Sigmoid colon (tissue), 7 donors: ENCODE data around the gene INKA1. TPM values are rescaled to one million over a fixed set of nuclear protein-coding genes. Genes with fewer than 3 reads are reported as not detected.

Source experiments
- DNase-seq: peaks from one replicate; pipeline ENCODE4 v3.0.0-alpha.2; 2019
- H3K27ac ChIP-seq, 4 donors: fragments of 200-600 bp; sonication (generic); one replicate each; pipeline ENCODE4 v1.5.1; 2016 to 2019; ENCODE audit warnings: mild to moderate bottlenecking in 1 of 4
- H3K27me3 ChIP-seq, 3 donors: fragments of 200-600 bp; sonication (generic); one replicate each; pipeline ENCODE4 v1.5.1; 2019; ENCODE audit warnings: mild to moderate bottlenecking in 1 of 3
- H3K36me3 ChIP-seq, 4 donors: fragments of 200-600 bp; sonication (generic); one replicate each; pipeline ENCODE4 v1.5.1; 2016 to 2019
- H3K4me1 ChIP-seq, 4 donors: fragments of 200-600 bp; sonication (generic); one replicate each; pipeline ENCODE4 v1.5.1; 2017 to 2019
- H3K4me3 ChIP-seq, 4 donors: fragments of 200-600 bp; sonication (generic); one replicate each; pipeline ENCODE4 v1.5.1; 2017 to 2019; ENCODE audit warnings: mild to moderate bottlenecking in 2 of 4, moderate library complexity in 1 of 4
- H3K9me3 ChIP-seq, 4 donors: fragments of 200-600 bp in 3 of 4; sonication (generic) in 3 of 4; one replicate each; pipeline versions ENCODE4 v1.5.1 to v1.6.1; 2013 to 2019
- EP300 ChIP-seq, 4 donors: sonication (generic); formaldehyde crosslinking; IDR thresholded peaks; one replicate each; pipeline ENCODE4 v1.6.1; 2017; ENCODE audit warnings: antibody characterized with exemption in 4 of 4
- POLR2A ChIP-seq, 2 donors: fragments of 450-650 bp; IDR thresholded peaks; one replicate each; pipeline ENCODE4 v1.6.1; 2016; ENCODE audit warnings: antibody characterized with exemption in 2 of 2, mild to moderate bottlenecking in 2 of 2, moderate library complexity in 2 of 2
- POLR2AphosphoS5 ChIP-seq, 4 donors: sonication (generic); formaldehyde crosslinking; IDR thresholded peaks; one replicate each; pipeline ENCODE4 v1.6.1; 2017; ENCODE audit warnings: antibody characterized with exemption in 4 of 4
- WGBS, 2 donors: extraction: QIAGEN DNeasy Blood & Tissue Kit; methylation state at CpG; one replicate each; pipeline ENCODE4 v1.1.7; 2013; 5-methylcytosine and 5-hydroxymethylcytosine counted together
- intact Hi-C: fragments of 100-400 bp; cut with DNase I; formaldehyde crosslinking; loops from one replicate; pipeline ENCODE4 v1.15.1; 2023
- polyA plus RNA-seq, 3 donors: library from polyadenylated mRNA; stranded (reverse); fragments of 200-250 nt; gene quantifications; one replicate each; pipeline ENCODE4 v1.2.3, GENCODE V29; 2013
- total RNA-seq, 4 donors: library from RNA; depleted of rRNA; stranded (reverse); fragments of >200 nt; gene quantifications; one replicate each; pipeline ENCODE4 v1.1.0, GENCODE V29; 2016
- TF ChIP-seq, protein P1 (sequence below), 4 experiments: fragments of 450-650 bp in 3 of 4; fragments of 200-600 bp in 1 of 4; IDR thresholded peaks; one replicate each; pipeline ENCODE4 v1.5.1; 2016 to 2019; ENCODE audit warnings: antibody characterized with exemption in 4 of 4, mild to moderate bottlenecking in 3 of 4, moderate library complexity in 2 of 4
- donor health status: healthy with polysubstance abuse.
- donor health status: Bipolar disorder and iron deficiency.
- donor health status: healthy.

The INKA1 gene
- total and polyA plus RNA-seq, 7 donors, result 0.60 to 5.0 (median 3.7) TPM; not detected in 1

DNA sequence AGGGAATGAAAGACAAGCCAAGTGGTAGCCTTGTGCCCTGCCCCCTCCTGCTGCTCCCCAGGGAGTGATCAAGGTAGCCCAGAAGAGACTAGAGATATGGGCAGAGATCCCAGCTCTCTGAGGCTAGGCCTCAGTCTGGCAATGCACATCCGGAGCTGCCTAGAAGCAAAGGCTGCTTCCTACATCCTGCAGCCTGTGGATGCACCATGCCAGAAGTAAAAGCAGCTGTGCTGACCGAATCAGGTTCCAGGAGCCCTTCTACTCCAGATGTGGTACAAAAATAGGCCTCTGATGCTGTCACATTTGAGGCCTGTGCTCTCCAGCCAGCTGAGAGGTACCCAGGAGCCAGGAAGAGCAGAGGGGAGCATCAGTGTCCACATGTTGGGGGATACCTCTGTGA is 37.3 kb downstream of the INKA1 start:
- no peak for DNase-seq
- Histone ChIP-seq H3K27me3 (no peaks in the 10 kb centered on the region), H3K36me3 (no peaks in the 10 kb centered on the region), H3K4me3 (no peak overlapping the region), H3K9me3 (no peaks in the 10 kb centered on the region), H3K4me1 (peaks cover 0 to 15% (median 4%) of the 10 kb centered on the region in 4 donors), H3K27ac (no peak overlapping the region)
- intact Hi-C loops, result loop anchor here (5.0 kb wide), 1 partner anchor 303 kb away; no protein-coding TSS in a partner anchor
- TF ChIP-seq POLR2AphosphoS5 (IDR thresholded peaks at IDR 0.05) (no peak), POLR2A (IDR thresholded peaks at IDR 0.05) (no peak), EP300 (IDR thresholded peaks at IDR 0.05) (no peak)
- TF ChIP-seq, protein P1, sequence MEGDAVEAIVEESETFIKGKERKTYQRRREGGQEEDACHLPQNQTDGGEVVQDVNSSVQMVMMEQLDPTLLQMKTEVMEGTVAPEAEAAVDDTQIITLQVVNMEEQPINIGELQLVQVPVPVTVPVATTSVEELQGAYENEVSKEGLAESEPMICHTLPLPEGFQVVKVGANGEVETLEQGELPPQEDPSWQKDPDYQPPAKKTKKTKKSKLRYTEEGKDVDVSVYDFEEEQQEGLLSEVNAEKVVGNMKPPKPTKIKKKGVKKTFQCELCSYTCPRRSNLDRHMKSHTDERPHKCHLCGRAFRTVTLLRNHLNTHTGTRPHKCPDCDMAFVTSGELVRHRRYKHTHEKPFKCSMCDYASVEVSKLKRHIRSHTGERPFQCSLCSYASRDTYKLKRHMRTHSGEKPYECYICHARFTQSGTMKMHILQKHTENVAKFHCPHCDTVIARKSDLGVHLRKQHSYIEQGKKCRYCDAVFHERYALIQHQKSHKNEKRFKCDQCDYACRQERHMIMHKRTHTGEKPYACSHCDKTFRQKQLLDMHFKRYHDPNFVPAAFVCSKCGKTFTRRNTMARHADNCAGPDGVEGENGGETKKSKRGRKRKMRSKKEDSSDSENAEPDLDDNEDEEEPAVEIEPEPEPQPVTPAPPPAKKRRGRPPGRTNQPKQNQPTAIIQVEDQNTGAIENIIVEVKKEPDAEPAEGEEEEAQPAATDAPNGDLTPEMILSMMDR (IDR thresholded peaks at IDR 0.05), result no peak
- 82 to 88% methylated on average over 2 of the region's 2 CpGs for WGBS, 2 donors

DNA sequence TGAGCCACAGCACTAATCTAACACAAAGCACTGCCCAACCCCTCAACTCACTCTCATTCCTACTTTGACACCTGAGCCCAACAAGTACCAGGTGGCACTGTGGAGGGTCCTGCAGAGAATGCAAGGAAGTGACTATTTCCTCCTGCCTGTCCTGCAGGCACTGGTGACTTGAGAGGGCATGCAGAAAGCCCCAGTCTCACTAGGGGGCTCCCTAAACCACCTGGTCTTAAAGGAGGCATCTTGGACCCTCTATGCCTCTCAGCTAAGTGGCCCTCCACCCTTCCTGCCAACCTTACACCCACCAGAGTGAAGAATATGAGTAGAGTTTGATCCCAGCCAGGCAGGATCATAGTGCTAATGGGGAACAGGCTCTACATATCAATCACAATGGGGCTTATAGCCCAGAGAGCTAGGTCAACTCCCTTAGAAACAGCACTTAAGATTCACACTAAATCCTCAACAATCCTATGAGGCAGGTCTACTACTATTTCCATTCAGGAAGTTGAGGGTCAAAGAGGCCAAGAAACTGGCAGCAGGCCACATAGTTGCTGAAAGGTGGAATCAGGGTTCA is 38.1 kb downstream of the INKA1 start:
- Histone ChIP-seq H3K4me1 (peaks cover 0 to 15% (median 4%) of the 10 kb centered on the region in 4 donors), H3K4me3 (no peak overlapping the region), H3K9me3 (no peaks in the 10 kb centered on the region), H3K27me3 (no peaks in the 10 kb centered on the region), H3K36me3 (no peaks in the 10 kb centered on the region), H3K27ac (no peak overlapping the region)
- DNase-seq, result no peak
- intact Hi-C loops, result loop anchor here (5.0 kb wide), 1 partner anchor 304 kb away; no protein-coding TSS in a partner anchor
- TF ChIP-seq, protein P1 (IDR thresholded peaks at IDR 0.05), result no peak
- TF ChIP-seq POLR2AphosphoS5 (IDR thresholded peaks at IDR 0.05) (no peak), EP300 (IDR thresholded peaks at IDR 0.05) (no peak), POLR2A (IDR thresholded peaks at IDR 0.05) (no peak)

DNA sequence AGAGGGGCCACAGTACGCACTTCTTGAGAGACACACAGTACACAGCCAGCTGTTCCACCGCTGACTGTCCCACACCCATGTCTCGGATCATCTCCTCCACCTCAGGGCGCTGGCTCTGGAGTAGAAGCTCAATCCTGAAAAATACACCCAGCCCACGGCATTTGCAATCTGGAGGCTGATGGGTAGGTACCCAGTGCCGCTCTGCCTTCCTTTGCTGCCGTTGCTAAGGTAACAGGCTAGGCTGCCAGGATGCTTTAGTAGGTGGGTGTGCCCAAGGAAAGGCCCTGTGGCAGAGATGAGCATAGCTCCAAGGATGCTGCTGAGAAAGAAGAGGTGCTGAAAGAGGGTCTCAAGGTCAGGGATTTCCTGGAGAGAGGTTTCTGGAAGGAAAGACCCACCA is 38.7 kb downstream of the INKA1 start:
- Histone ChIP-seq H3K4me3 (no peak overlapping the region), H3K4me1 (peaks cover 0 to 15% (median 4%) of the 10 kb centered on the region in 4 donors), H3K27ac (no peak overlapping the region), H3K36me3 (no peaks in the 10 kb centered on the region), H3K27me3 (no peaks in the 10 kb centered on the region), H3K9me3 (no peaks in the 10 kb centered on the region)
- intact Hi-C loops, result loop anchor here (5.0 kb wide), 1 partner anchor 305 kb away; no protein-coding TSS in a partner anchor
- 92 to 94% methylated on average over 7 of the region's 7 CpGs for WGBS, 2 donors
- TF ChIP-seq, protein P1 (IDR thresholded peaks at IDR 0.05), result no peak
- TF ChIP-seq POLR2A (IDR thresholded peaks at IDR 0.05), result no peak
- no peak for TF ChIP-seq POLR2AphosphoS5 (IDR thresholded peaks at IDR 0.05)
- TF ChIP-seq EP300 (IDR thresholded peaks at IDR 0.05), result no peak
- no peak for DNase-seq

DNA sequence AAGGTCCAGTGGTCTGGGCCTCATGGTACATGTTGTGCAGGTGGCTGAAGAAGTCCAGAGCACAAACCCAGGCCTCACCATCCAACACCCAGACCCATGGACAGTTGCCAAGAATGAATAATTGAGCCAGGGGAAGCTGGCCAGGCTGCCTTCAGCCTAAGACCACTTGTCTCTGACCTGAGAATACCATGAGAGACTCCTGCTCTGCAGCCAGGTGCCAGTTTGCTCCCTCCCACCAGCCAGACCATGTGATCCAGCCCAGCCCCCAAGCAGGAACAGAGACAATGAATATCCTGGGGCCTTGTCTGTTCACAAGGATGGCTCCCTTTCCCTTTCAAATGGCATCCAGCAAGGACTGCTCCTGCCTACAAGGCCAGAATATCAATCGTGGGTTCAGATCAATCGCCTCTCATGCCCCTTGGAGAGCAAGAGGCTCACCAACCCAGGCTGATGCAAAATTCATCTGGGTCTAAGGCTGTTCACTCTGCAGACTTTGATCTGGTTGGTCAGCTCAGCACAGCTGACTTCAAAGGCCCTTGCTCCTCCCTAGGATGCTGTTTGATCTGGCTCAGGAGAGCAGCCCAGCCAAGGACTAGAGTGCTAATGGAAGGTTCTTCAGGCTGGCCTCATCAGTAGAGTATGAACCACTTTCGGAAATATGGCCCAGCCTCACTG is 39.9 kb downstream of the INKA1 start:
- Histone ChIP-seq H3K4me3 (no peak overlapping the region), H3K27ac (no peak overlapping the region), H3K27me3 (no peaks in the 10 kb centered on the region), H3K36me3 (no peaks in the 10 kb centered on the region), H3K9me3 (no peaks in the 10 kb centered on the region), H3K4me1 (peaks cover 0 to 15% (median 4%) of the 10 kb centered on the region in 4 donors)
- WGBS, 2 donors, result 97% methylated on average over 3 of the region's 3 CpGs
- no peak for DNase-seq
- TF ChIP-seq, protein P1 (IDR thresholded peaks at IDR 0.05), result no peak
- TF ChIP-seq POLR2A (IDR thresholded peaks at IDR 0.05) (no peak), EP300 (IDR thresholded peaks at IDR 0.05) (no peak), POLR2AphosphoS5 (IDR thresholded peaks at IDR 0.05) (no peak)
- intact Hi-C loops, result loop anchor here (5.0 kb wide), 1 partner anchor 306 kb away; no protein-coding TSS in a partner anchor
